Peyer's patch (tissue), 4 donors: ENCODE measurements around the gene CTDSPL.

Experiments used
- CTCF ChIP-seq, 6 experiments: fragments of 450-650 bp in 4 of 6; fragments of 200-600 bp in 2 of 6; sonication (generic) in 1 of 6; IDR thresholded peaks; one replicate each; pipeline ENCODE4 v1.5.1; 2017 to 2019; ENCODE audit warnings: antibody characterized with exemption in 6 of 6, mild to moderate bottlenecking in 3 of 6, moderate library complexity in 1 of 6
- POLR2A ChIP-seq, 2 donors: fragments of 450-650 bp; IDR thresholded peaks; one replicate each; pipeline ENCODE4 v1.5.1; 2017; ENCODE audit warnings: antibody characterized with exemption in 2 of 2, mild to moderate bottlenecking in 2 of 2, moderate library complexity in 2 of 2

- TF ChIP-seq CTCF (IDR thresholded peaks at IDR 0.05) (no peak), POLR2A (IDR thresholded peaks at IDR 0.05) (no peak)
Measured at GRCh38 chr3:37863949-37864822, 2.5 kb downstream of the CTDSPL start.
